Body of pancreas (tissue), 4 donors: Measurements from ENCODE around the gene ARHGEF11.

Experiments used
- CTCF ChIP-seq, 7 experiments: fragments of 450-650 bp in 4 of 7; fragments of 200-600 bp in 3 of 7; sonication (generic) in 3 of 7; IDR thresholded peaks; one replicate each; pipeline ENCODE4 v1.5.1; 2016 to 2019; ENCODE audit warnings: antibody characterized with exemption in 7 of 7
- POLR2A ChIP-seq, 3 donors: fragments of 450-650 bp; IDR thresholded peaks; one replicate each; pipeline ENCODE4 v1.6.1; 2016; ENCODE audit warnings: antibody characterized with exemption in 3 of 3, mild to moderate bottlenecking in 2 of 3

GRCh38 chr1:156998301-156998700 is 47.2 kb downstream of the ARHGEF11 start:
- TF ChIP-seq POLR2A (IDR thresholded peaks at IDR 0.05) (no peak), CTCF (IDR thresholded peaks at IDR 0.05) (no peak)
